ENCODE results near the gene HSP90AB1.

DNA sequence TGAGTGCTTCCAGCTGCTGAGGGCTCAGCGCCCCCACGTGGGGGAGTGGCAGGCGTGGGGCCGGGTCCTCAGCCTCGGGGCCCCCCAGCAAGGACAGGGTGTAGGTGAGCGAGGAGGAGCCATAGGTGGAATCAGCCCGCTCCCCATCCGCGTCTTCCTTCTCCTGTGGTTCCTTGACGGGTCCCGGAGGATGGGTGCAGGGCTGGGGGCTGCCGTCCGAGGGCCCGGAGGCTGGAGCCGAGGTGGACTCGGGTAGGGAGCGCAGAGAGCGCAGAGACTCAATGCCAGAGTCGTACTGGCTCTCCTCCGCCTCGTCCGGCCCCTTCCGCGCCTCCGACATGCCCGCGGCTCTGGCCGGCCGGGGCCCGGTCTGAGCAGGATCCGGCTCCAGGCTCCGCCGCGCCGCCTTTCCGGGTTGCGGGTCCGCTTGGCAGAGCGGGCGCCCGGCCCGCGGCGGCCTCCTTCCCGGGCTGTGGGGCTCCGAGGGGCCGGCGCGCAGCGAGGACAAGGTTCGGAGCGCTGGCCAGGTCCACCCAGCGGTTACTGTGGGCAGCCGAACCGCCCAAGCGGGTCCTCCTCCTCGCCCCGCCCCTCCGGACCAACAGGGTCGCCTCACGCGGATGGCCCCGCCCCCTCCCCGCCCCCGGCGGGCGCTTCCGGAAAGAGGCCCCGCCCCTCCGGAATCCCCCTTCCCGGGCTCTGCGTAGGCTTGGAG lies 18.3 kb downstream of the HSP90AB1 start, which contains the start of gene NFKBIE:
- peak; percentile 81 for TF ChIP-seq POLR2A (IDR thresholded peaks at IDR 0.05; ENCODE audit: low read length)
- TF ChIP-seq JUNB (IDR thresholded peaks at IDR 0.05): no peak
- no peak for TF ChIP-seq RNF2 (IDR thresholded peaks at IDR 0.05; ENCODE audit: borderline replicate concordance, low read depth)

Data from A549 (cell line).